Hematopoietic multipotent progenitor cell treated with erythropoietin and hydrocortisone succinate and interleukin-3 and kit ligand, for 17 days (in vitro differentiated cells): ENCODE measurements around the gene FXR2.

Experiments
- DNase-seq: peaks from one replicate; pipeline ENCODE4 v3.0.0-alpha.2; 2015; ENCODE audit warnings: low spot score

Gene FXR2

GRCh38 chr17:7587420-7588151, 27.1 kb downstream of the FXR2 start:
- DNase-seq, result no peak

DNA sequence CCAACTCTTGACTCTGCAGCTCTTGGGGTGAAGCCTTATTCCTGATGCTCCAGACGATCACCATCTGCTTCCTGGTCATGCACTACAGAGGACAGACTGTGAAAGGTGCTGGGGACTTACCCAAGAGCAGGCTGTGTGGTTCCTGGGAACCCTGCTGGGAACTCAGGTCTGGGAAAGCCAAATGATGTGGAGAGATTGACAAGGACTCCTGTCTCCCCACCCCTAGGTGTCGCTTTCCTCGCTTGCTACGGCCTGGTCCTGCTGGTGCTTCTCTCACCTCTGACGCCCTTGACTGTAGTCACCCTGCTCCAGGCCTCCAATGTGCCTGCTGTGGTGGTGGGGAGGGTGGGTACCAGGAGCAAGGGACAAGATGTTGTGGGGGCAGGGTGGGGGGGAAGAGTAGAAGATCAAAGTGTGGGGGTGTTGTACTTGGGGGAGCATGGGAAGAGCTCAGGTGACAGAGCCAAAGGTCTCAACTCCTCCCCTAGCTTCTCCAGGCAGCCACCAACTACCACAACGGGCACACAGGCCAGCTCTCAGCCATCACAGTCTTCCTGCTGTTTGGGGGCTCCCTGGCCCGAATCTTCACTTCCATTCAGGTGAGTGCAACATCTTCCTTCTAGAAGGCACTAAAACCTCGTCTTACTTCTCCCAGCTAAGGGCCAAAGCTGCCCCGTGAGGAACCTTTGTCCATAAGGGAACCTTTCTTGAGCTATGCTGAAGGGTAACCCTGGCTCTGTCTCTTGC, 27.9 kb downstream of the FXR2 start:
- DNase-seq, result peak; percentile 68

DNA sequence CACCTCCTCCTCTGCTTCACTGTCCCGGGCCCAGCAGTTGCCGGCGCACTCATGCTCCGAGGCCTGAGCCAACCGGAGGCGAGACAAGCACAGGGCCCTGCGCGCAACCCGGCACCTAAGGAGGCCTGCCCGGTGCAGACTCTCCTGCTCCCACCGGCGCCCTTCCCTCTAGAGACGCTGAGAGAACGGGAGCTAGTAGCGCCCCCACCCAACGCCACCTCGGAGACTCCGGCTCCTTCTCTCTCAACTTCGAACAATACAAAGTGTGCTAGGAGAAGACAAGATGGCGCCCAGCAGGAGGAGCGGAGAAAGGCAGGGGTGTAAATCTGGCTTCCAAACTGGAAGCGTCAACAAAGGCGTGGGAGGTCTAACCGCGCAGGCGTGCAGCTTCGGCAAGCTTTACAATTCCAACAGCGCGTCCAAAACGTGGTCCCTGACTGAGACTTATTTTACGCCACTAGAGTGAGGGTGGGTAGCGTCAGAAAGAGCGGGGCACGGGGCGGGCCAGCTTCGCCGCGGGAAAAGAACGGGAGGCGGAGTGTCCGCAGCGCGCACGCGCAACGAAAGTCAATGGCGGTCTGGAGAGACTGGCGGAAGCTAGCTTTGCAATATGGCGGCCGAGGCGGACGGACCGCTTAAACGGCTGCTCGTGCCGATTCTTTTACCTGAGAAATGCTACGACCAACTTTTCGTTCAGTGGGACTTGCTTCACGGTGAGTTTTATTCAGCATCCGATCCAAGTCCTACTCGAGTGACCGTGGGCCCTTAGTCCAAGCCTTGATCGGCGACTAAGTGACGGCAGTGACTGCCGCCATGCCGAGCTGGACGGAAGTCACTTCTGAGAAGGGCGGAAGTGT, 31.2 kb downstream of the FXR2 start, which contains the start of gene MPDU1:
TSS of gene MPDU1 (plus strand) at position 600 of the 857 bp plus-strand sequence. CDS start at position 611, 11 bp downstream.
- peak; percentile 93 for DNase-seq

GRCh38 chr17:7582396-7583252, 32.1 kb downstream of the FXR2 start:
- no peak for DNase-seq

GRCh38 chr17:7580604-7581575, 33.8 kb downstream of the FXR2 start:
- DNase-seq, result peak; percentile 64

GRCh38 chr17:7579834-7580603, 34.7 kb downstream of the FXR2 start:
- DNase-seq, result no peak

GRCh38 chr17:7579001-7579833, 35.5 kb downstream of the FXR2 start, which contains the start of gene CD68:
Gene CD68, plus strand, starts transcription at chr17:7579638. Its CDS starts 40 bp downstream, at chr17:7579678.
- peak; percentile 57 for DNase-seq

DNA sequence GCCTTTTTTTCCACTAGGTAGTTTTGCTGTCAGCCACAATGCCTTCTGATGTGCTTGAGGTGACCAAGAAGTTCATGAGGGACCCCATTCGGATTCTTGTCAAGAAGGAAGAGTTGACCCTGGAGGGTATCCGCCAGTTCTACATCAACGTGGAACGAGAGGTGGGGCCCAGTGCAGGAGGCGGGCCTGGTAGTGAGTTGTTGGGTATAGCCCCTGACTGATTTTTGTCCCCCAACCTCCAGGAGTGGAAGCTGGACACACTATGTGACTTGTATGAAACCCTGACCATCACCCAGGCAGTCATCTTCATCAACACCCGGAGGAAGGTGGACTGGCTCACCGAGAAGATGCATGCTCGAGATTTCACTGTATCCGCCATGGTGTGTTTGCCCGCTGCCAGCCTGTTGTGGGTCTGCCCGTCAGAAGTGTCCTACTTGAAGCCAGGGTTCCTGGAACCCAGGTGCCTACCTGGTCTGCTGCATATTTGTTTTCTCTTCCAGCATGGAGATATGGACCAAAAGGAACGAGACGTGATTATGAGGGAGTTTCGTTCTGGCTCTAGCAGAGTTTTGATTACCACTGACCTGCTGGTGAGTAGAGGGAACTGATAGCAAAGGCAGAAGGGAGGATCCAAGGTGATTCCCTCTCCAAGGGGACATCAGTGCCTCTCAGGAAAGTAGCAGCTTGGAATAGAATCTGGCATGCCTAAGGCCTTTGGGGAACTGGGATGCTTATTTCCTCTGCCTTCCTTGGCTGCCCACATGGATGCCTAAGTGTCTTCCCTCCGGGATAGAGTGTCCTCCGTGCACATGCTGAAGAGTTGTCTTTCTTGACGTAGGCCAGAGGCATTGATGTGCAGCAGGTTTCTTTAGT, 37.1 kb downstream of the FXR2 start:
- DNase-seq, result no peak

GRCh38 chr17:7576432-7576937, 38.2 kb downstream of the FXR2 start:
- DNase-seq, result no peak

DNA sequence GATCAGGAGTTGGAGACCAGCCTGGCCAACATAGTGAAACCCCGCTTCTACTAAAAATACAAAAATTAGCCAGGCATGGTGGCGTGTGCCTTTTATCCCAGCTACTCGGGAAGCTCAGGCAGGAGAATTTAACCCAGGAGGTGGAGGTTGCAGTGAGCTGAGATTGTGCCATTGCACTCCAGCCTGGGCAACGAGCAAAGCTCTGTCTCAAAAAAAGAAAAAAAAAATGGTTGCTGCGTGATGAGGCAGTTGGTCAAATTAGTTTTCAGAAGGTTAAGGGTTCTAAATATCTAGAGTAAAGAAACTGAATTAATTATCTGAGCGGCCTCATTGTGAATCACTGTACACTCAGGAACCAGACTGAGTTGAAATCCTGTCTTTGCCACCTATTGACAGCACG, 38.7 kb downstream of the FXR2 start:
- DNase-seq, result no peak

- DNase-seq, result no peak
Measured at GRCh38 chr17:7575481-7575883, 39.2 kb downstream of the FXR2 start.

DNA sequence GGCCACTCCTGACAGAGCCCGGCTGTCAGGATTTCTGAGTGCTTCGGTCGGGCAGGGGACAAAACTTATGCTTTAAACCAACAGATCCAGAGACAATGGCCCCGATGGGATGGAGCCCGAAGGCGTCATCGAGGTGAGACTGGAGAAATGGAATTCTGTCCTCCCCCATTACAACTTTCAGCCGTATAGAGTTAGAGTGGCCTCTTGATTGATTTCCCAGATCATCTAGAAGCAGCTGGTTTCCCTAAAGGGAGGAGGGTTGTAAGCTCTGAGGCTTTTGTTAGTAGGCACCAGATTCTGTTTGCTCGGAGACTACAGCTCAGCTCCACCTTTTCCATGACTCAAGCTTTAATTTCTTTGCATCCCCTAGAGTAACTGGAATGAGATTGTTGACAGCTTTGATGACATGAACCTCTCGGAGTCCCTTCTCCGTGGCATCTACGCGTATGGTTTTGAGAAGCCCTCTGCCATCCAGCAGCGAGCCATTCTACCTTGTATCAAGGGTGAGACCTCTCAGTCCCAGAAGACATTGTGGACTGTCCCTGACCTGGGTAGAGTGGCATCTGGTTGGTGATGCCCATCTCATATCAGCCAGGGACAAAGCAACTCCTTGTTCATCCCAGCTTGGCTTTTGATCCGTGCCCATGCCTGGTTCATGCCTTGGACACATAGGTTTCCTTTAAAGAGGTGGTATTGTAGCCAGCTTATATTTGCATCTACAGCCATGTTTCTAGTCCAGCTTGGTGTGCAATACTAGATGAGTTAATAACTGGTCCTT, 40.3 kb downstream of the FXR2 start:
- no peak for DNase-seq

DNA sequence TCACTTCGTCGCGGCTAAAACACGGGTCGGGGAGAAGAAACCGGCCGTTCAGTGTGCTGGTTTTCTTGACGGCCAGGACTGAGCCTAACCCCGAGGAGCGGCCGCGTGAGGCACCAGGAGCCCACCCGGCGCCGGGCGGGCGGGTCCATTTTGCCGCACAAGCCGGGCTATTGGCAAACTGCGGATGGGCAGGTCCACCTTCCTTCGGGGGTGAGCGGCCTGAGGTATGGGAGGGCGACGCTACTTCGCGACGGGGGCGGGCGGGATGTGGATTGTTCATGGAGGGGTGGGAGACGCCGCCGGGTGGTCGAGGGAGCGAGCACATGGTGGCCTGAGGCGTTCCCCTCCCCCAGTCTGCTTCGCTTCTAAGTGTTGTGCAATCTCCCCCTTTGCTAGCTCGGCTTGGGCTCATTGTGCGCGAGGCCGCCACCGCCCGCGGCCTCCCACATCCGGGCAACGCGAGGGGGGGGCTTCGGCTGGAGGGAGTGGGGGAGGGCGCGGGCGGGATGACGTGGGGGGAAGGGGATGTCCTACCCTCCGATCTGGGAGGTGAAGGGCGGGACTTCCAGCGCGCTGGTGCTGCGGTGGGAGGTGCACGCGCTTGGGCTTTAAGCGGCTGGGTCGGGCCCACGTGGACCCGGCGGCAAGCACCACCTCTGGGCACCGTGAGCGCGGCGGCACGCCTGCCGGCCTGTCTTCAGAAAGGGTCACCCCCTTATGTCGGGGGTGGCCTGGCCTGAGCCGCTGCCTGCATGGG, 41.2 kb downstream of the FXR2 start:
- DNase-seq, result peak; percentile 72

DNA sequence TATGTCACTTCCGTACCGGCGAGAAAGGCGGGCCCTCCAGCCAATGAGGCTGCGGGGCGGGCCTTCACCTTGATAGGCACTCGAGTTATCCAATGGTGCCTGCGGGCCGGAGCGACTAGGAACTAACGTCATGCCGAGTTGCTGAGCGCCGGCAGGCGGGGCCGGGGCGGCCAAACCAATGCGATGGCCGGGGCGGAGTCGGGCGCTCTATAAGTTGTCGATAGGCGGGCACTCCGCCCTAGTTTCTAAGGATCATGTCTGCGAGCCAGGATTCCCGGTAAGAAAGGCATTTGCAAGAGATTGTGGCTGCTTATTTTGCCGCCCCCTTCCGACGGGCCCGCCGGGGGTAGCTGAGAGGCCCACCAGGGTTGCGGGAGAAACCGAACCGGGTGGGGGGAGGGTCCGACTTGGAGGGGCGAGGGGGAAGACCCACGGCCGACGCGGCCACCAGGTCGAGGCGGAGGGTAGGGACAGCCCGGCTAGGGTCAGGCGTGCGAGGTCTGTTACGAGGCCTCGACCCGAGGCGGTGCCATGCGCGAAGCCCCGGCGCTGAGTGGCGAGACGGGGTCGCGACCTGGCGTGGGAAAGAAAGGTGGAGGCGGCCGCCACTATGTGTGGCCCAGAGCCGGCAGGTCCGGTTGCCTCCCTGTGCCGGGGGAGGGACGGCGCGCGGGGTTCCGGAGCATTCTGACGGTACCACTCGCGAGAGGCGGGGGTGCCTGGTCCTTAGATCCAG, 41.9 kb downstream of the FXR2 start:
- DNase-seq, result peak; percentile 100

DNA sequence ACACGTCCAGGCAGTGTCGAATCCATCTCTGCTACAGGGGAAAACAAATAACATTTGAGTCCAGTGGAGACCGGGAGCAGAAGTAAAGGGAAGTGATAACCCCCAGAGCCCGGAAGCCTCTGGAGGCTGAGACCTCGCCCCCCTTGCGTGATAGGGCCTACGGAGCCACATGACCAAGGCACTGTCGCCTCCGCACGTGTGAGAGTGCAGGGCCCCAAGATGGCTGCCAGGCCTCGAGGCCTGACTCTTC, 42.4 kb downstream of the FXR2 start:
- DNase-seq, result no peak
